Measurements from ENCODE around the gene UST.

DNA sequence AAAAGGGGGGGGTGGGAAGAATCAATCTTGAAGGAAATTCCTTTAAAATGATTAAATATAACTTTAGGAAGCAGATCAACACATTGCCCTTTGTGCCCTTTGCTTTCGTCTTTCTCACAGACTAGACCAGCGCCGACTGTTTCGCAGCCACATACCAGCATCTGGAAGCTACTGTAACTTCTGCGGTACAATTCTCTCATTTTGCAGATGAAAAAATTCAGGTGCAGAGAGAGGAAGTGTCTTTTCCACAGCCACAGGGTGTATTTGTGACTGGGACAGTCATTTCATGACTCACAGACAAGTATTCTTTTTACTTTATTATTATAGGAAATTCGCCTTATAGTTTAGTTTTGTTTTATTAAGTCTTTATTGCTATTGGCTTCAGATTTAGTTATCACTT, 84.2 kb downstream of the UST start:
- TF ChIP-seq, protein P1, sequence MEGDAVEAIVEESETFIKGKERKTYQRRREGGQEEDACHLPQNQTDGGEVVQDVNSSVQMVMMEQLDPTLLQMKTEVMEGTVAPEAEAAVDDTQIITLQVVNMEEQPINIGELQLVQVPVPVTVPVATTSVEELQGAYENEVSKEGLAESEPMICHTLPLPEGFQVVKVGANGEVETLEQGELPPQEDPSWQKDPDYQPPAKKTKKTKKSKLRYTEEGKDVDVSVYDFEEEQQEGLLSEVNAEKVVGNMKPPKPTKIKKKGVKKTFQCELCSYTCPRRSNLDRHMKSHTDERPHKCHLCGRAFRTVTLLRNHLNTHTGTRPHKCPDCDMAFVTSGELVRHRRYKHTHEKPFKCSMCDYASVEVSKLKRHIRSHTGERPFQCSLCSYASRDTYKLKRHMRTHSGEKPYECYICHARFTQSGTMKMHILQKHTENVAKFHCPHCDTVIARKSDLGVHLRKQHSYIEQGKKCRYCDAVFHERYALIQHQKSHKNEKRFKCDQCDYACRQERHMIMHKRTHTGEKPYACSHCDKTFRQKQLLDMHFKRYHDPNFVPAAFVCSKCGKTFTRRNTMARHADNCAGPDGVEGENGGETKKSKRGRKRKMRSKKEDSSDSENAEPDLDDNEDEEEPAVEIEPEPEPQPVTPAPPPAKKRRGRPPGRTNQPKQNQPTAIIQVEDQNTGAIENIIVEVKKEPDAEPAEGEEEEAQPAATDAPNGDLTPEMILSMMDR (conservative IDR thresholded peaks at IDR 0.05; ENCODE audit: low read length) = no peak
- no peak for TF ChIP-seq EZH2phosphoT487 (IDR thresholded peaks at IDR 0.05; ENCODE audit: borderline replicate concordance)

Measured in Loucy (cell line).